Bronchus fibroblast of lung (primary cell): ENCODE measurements around the gene SHOX. TPM values are rescaled to one million over a fixed set of nuclear protein-coding genes. Genes with fewer than 3 reads are reported as not detected.

Source experiments
- total RNA-seq: library from RNA; depleted of rRNA; stranded (reverse); fragments of >200 nt; gene quantifications from 2 replicates; pipeline ENCODE4 v1.2.3, GENCODE V29; 2015

Gene SHOX
- not detected in 2 replicates for total RNA-seq

DNA sequence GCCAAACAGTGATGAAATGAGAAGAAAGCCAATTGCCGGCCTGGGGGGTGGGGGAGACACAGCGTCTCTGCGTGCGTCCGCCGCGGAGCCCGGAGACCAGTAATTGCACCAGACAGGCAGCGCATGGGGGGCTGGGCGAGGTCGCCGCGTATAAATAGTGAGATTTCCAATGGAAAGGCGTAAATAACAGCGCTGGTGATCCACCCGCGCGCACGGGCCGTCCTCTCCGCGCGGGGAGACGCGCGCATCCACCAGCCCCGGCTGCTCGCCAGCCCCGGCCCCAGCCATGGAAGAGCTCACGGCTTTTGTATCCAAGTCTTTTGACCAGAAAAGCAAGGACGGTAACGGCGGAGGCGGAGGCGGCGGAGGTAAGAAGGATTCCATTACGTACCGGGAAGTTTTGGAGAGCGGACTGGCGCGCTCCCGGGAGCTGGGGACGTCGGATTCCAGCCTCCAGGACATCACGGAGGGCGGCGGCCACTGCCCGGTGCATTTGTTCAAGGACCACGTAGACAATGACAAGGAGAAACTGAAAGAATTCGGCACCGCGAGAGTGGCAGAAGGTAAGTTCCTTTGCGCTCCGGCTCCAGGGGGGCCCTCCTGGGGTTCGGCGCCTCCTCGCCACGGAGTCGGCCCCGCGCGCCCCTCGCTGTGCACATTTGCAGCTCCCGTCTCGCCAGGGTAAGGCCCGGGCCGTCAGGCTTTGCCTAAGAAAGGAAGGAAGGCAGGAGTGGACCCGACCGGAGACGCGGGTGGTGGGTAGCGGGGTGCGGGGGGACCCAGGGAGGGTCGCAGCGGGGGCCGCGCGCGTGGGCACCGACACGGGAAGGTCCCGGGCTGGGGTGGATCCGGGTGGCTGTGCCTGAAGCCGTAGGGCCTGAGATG lies at the start of gene SHOX:
TSS of gene SHOX (plus strand) at position 180 of the 885 bp plus-strand sequence. CDS start at position 287, 107 bp downstream.

Other genes with a start within 250 kb of the SHOX start
- 15.5 and 18.8 TPM in 2 replicates for gene PPP2R3B, start 243.9 kb upstream of the SHOX start, total RNA-seq